Measurements from ENCODE around the gene AGBL4. TPM values are rescaled to one million over a fixed set of nuclear protein-coding genes. Genes with fewer than 3 reads are reported as not detected.
"Not testable (repeated sequence)": the region's sequence is repeated elsewhere in the genome, so short reads cannot be mapped to it uniquely, and the experiment has no call there.

The AGBL4 gene
- total RNA-seq, 1 donor from 2014 or later: not detected

- no peak overlapping the region for H3K4me3 Mint-ChIP-seq (ENCODE audit: low read depth)
- no peak for DNase-seq (ENCODE audit: low spot score)
- no peaks in the 10 kb centered on the region for H3K9me3 Mint-ChIP-seq
- no peaks in the 10 kb centered on the region for H3K36me3 Mint-ChIP-seq (ENCODE audit: low read depth)
- no peaks in the 10 kb centered on the region for H3K27me3 Mint-ChIP-seq (ENCODE audit: low read depth)
- H3K27ac Mint-ChIP-seq: no peak overlapping the region
- intact Hi-C loops (cut with micrococcal nuclease): no loop called here
- no peaks in the 10 kb centered on the region for H3K4me1 Mint-ChIP-seq (ENCODE audit: low read depth)
Observed at GRCh38 chr1:49059087-49059486, 964.7 kb downstream of the AGBL4 start.

- Mint-ChIP-seq H3K9me3 (no peaks in the 10 kb centered on the region), H3K27me3 (ENCODE audit: low read depth) (no peaks in the 10 kb centered on the region), H3K4me1 (ENCODE audit: low read depth) (no peaks in the 10 kb centered on the region), H3K27ac (no peak overlapping the region), H3K36me3 (ENCODE audit: low read depth) (no peaks in the 10 kb centered on the region), H3K4me3 (ENCODE audit: low read depth) (no peak overlapping the region)
- intact Hi-C loops (cut with micrococcal nuclease): no loop called here
- no peak for DNase-seq (ENCODE audit: low spot score)
Observed at GRCh38 chr1:49052102-49052501, 971.7 kb downstream of the AGBL4 start.

GRCh38 chr1:49051647-49052046 is 972.1 kb downstream of the AGBL4 start:
- Mint-ChIP-seq H3K4me1 (ENCODE audit: low read depth) (no peaks in the 10 kb centered on the region), H3K9me3 (no peaks in the 10 kb centered on the region), H3K36me3 (ENCODE audit: low read depth) (no peaks in the 10 kb centered on the region), H3K27ac (no peak overlapping the region), H3K4me3 (ENCODE audit: low read depth) (no peak overlapping the region), H3K27me3 (ENCODE audit: low read depth) (no peaks in the 10 kb centered on the region)
- DNase-seq (ENCODE audit: low spot score): no peak
- intact Hi-C loops (cut with micrococcal nuclease): no loop called here

- no peak for DNase-seq (ENCODE audit: low spot score)
- Mint-ChIP-seq H3K4me3 (ENCODE audit: low read depth) (no peak overlapping the region), H3K9me3 (no peaks in the 10 kb centered on the region), H3K27me3 (ENCODE audit: low read depth) (no peaks in the 10 kb centered on the region), H3K27ac (no peak overlapping the region), H3K4me1 (ENCODE audit: low read depth) (no peaks in the 10 kb centered on the region), H3K36me3 (ENCODE audit: low read depth) (no peaks in the 10 kb centered on the region)
- intact Hi-C loops (cut with micrococcal nuclease): no loop called here
Observed at GRCh38 chr1:49050041-49050440, 973.7 kb downstream of the AGBL4 start.

GRCh38 chr1:49048188-49048587 is 975.6 kb downstream of the AGBL4 start:
- no peaks in the 10 kb centered on the region for H3K9me3 Mint-ChIP-seq
- DNase-seq (ENCODE audit: low spot score): no peak
- H3K4me1 Mint-ChIP-seq (ENCODE audit: low read depth): no peaks in the 10 kb centered on the region
- no peaks in the 10 kb centered on the region for H3K27me3 Mint-ChIP-seq (ENCODE audit: low read depth)
- intact Hi-C loops (cut with micrococcal nuclease): no loop called here
- H3K27ac Mint-ChIP-seq: no peak overlapping the region
- no peak overlapping the region for H3K4me3 Mint-ChIP-seq (ENCODE audit: low read depth)
- H3K36me3 Mint-ChIP-seq (ENCODE audit: low read depth): no peaks in the 10 kb centered on the region

- Mint-ChIP-seq H3K9me3 (no peaks in the 10 kb centered on the region), H3K4me3 (ENCODE audit: low read depth) (no peak overlapping the region), H3K4me1 (ENCODE audit: low read depth) (no peaks in the 10 kb centered on the region), H3K27ac (no peak overlapping the region), H3K36me3 (ENCODE audit: low read depth) (no peaks in the 10 kb centered on the region), H3K27me3 (ENCODE audit: low read depth) (no peaks in the 10 kb centered on the region)
- intact Hi-C loops (cut with micrococcal nuclease): no loop called here
- no peak for DNase-seq (ENCODE audit: low spot score)
Observed at GRCh38 chr1:49046305-49046704, 977.4 kb downstream of the AGBL4 start.

GRCh38 chr1:49045371-49045770 is 978.4 kb downstream of the AGBL4 start:
- H3K4me3 Mint-ChIP-seq (ENCODE audit: low read depth): no peak overlapping the region
- no peak overlapping the region for H3K27ac Mint-ChIP-seq
- H3K27me3 Mint-ChIP-seq (ENCODE audit: low read depth): no peaks in the 10 kb centered on the region
- no peaks in the 10 kb centered on the region for H3K36me3 Mint-ChIP-seq (ENCODE audit: low read depth)
- no peaks in the 10 kb centered on the region for H3K9me3 Mint-ChIP-seq
- H3K4me1 Mint-ChIP-seq (ENCODE audit: low read depth): no peaks in the 10 kb centered on the region
- no peak for DNase-seq (ENCODE audit: low spot score)
- intact Hi-C loops (cut with micrococcal nuclease): no loop called here

- Mint-ChIP-seq H3K36me3 (ENCODE audit: low read depth) (no peaks in the 10 kb centered on the region), H3K4me3 (ENCODE audit: low read depth) (no peak overlapping the region), H3K9me3 (no peaks in the 10 kb centered on the region), H3K27me3 (ENCODE audit: low read depth) (no peaks in the 10 kb centered on the region), H3K27ac (no peak overlapping the region), H3K4me1 (ENCODE audit: low read depth) (no peaks in the 10 kb centered on the region)
- DNase-seq (ENCODE audit: low spot score): no peak
- intact Hi-C loops (cut with micrococcal nuclease): no loop called here
Observed at GRCh38 chr1:49036700-49037099, 987.1 kb downstream of the AGBL4 start.

- DNase-seq (ENCODE audit: low spot score): no peak
- no peak overlapping the region for H3K27ac Mint-ChIP-seq
- H3K27me3 Mint-ChIP-seq (ENCODE audit: low read depth): no peaks in the 10 kb centered on the region
- no peak overlapping the region for H3K4me3 Mint-ChIP-seq (ENCODE audit: low read depth)
- H3K36me3 Mint-ChIP-seq (ENCODE audit: low read depth): no peaks in the 10 kb centered on the region
- peaks cover 11% of the 10 kb centered on the region for H3K9me3 Mint-ChIP-seq
- intact Hi-C loops (cut with micrococcal nuclease): no loop called here
- no peaks in the 10 kb centered on the region for H3K4me1 Mint-ChIP-seq (ENCODE audit: low read depth)
Observed at GRCh38 chr1:49028396-49028795, 995.4 kb downstream of the AGBL4 start.

GRCh38 chr1:49026230-49026811 is 997.4 kb downstream of the AGBL4 start:
- intact Hi-C loops (cut with micrococcal nuclease): no loop called here
- no peak overlapping the region for H3K4me3 Mint-ChIP-seq (ENCODE audit: low read depth)
- H3K27ac Mint-ChIP-seq: no peak overlapping the region
- H3K4me1 Mint-ChIP-seq (ENCODE audit: low read depth): no peaks in the 10 kb centered on the region
- H3K9me3 Mint-ChIP-seq: peaks cover 11% of the 10 kb centered on the region
- no peaks in the 10 kb centered on the region for H3K36me3 Mint-ChIP-seq (ENCODE audit: low read depth)
- no peak for DNase-seq (ENCODE audit: low spot score)
- no peaks in the 10 kb centered on the region for H3K27me3 Mint-ChIP-seq (ENCODE audit: low read depth)

- H3K27ac Mint-ChIP-seq: no peak overlapping the region
Observed at GRCh38 chr1:49016030-49016977, 1007.5 kb downstream of the AGBL4 start.

GRCh38 chr1:49013079-49013478 is 1010.7 kb downstream of the AGBL4 start:
- intact Hi-C loops (cut with micrococcal nuclease): no loop called here
- no peak for DNase-seq (ENCODE audit: low spot score)
- H3K4me3 Mint-ChIP-seq (ENCODE audit: low read depth): no peak overlapping the region
- H3K36me3 Mint-ChIP-seq (ENCODE audit: low read depth): no peaks in the 10 kb centered on the region
- H3K27me3 Mint-ChIP-seq (ENCODE audit: low read depth): no peaks in the 10 kb centered on the region
- no peaks in the 10 kb centered on the region for H3K9me3 Mint-ChIP-seq
- no peak overlapping the region for H3K27ac Mint-ChIP-seq
- H3K4me1 Mint-ChIP-seq (ENCODE audit: low read depth): no peaks in the 10 kb centered on the region

More at GRCh38 chr1:49016030-49016977, 1007.5 kb downstream of the AGBL4 start:
- H3K27me3 Mint-ChIP-seq (ENCODE audit: low read depth): no peaks in the 10 kb centered on the region
- H3K36me3 Mint-ChIP-seq (ENCODE audit: low read depth): no peaks in the 10 kb centered on the region
- no peaks in the 10 kb centered on the region for H3K4me1 Mint-ChIP-seq (ENCODE audit: low read depth)
- DNase-seq (ENCODE audit: low spot score): no peak
- H3K9me3 Mint-ChIP-seq: no peaks in the 10 kb centered on the region
- H3K4me3 Mint-ChIP-seq (ENCODE audit: low read depth): no peak overlapping the region
- intact Hi-C loops (cut with micrococcal nuclease): no loop called here

GRCh38 chr1:49002981-49003380 is 1020.8 kb downstream of the AGBL4 start:
- H3K4me3 Mint-ChIP-seq (ENCODE audit: low read depth); H3K36me3 Mint-ChIP-seq (ENCODE audit: low read depth); H3K4me1 Mint-ChIP-seq (ENCODE audit: low read depth); DNase-seq (ENCODE audit: low spot score); intact Hi-C loops (cut with micrococcal nuclease); H3K27ac Mint-ChIP-seq; H3K27me3 Mint-ChIP-seq (ENCODE audit: low read depth); H3K9me3 Mint-ChIP-seq: not testable (repeated sequence)
